CD4-positive, alpha-beta T cell treated with Interferon alpha-2 for 1 hour (primary cell): ENCODE results near the gene HLA-A.
"Not testable (repeated sequence)": the region's sequence is repeated elsewhere in the genome, so short reads cannot be mapped to it uniquely, and the experiment has no call there.

Experiments
- DNase-seq, 2 donors: peaks; one replicate each; pipeline ENCODE4 v3.0.0-alpha.2; 2020 to 2022

Gene HLA-A

DNA sequence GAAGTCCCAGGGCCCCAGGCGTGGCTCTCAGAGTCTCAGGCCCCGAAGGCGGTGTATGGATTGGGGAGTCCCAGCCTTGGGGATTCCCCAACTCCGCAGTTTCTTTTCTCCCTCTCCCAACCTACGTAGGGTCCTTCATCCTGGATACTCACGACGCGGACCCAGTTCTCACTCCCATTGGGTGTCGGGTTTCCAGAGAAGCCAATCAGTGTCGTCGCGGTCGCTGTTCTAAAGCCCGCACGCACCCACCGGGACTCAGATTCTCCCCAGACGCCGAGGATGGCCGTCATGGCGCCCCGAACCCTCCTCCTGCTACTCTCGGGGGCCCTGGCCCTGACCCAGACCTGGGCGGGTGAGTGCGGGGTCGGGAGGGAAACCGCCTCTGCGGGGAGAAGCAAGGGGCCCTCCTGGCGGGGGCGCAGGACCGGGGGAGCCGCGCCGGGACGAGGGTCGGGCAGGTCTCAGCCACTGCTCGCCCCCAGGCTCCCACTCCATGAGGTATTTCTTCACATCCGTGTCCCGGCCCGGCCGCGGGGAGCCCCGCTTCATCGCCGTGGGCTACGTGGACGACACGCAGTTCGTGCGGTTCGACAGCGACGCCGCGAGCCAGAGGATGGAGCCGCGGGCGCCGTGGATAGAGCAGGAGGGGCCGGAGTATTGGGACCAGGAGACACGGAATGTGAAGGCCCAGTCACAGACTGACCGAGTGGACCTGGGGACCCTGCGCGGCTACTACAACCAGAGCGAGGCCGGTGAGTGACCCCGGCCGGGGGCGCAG lies at the start of gene HLA-A:
HLA-A (plus strand) TSS at position 258 of the 778 bp plus-strand sequence; CDS start at position 280, 22 bp downstream.
- peak; percentile 96 to 98 for DNase-seq

DNA sequence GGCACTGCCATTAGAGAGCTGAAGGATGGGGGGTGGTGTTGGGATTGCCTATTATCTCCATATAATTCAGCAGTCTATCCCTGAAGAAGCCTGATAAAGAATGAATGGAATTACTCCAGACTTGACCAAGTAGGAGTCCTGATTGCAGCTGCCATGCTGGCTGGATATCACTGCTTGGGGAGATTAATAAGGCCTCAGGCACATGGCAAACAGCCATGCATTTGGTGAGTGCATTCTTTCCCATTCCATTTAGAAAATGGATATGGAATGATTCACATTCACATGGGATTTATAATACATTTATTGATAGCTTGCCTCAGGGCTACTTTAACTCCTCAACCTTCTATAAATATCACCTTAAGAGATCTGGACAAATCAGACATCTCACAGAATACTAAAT lies 49.6 kb upstream of the HLA-A start:
- no peak for DNase-seq

- DNase-seq = no peak
Measured at GRCh38 chr6:29899281-29899680, 43.1 kb upstream of the HLA-A start.

DNA sequence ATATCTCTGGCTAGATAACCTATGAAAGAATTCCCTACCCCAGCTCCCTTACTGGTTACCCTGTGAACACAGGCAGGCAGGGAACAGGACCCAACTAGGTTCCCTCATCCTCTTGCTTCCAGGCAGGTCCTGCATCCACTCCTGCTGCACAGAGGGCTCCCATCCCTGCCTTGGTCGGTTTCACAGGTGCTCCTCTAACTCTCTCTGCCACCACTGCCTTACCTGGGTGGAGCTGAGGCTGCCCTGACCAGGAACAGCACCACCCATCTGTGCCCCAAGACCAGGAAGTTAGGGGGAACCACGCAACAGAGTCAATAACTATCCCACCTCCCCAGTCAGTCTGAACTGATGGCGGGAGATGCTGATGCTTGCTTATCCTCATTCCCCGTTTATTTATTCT lies 37.0 kb upstream of the HLA-A start:
- DNase-seq = no peak

- DNase-seq = no peak
Measured at GRCh38 chr6:29907637-29908340, 34.5 kb upstream of the HLA-A start.

- no peak for DNase-seq
Measured at GRCh38 chr6:29908341-29908662, 34.0 kb upstream of the HLA-A start.

- no peak for DNase-seq
Measured at GRCh38 chr6:29908710-29909109, 33.6 kb upstream of the HLA-A start.

DNA sequence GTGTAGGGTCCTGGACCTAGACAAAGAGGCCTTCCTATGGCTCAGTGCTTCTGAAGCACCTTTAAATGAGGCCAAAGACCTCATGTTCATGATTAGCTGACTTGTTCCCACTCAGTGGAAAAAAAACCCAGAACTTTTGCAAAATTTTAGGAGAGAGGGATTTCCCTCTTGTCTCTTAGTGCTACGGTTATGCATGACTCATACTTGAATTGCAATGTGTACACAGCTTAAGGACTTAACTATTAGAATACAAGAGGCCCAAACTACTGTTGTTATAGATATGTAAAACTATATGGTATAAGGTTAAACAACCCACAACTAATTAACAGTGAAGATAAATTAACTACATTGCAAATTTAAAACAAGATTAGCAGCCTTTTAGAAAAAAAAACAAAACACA lies 32.3 kb upstream of the HLA-A start:
- DNase-seq = no peak

DNA sequence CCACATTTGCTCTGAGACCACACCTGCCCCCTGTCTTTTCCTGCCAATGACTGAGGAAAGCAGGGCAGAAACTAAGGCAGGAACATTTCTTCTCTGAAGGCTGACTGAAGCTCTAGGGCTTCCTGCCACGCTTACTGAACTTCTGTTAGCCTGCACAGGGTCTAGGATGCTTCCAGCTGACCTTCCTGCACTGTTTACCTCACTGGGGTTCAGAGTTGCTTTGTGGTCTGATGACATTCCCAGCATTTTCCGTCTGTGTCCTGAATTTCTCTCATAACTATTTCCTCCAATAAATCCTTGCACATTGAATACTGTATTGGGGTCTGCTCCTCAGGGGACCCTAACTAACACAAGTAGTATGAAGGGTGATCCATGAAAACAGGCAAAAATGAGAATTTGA lies 29.5 kb upstream of the HLA-A start:
- no peak for DNase-seq

DNA sequence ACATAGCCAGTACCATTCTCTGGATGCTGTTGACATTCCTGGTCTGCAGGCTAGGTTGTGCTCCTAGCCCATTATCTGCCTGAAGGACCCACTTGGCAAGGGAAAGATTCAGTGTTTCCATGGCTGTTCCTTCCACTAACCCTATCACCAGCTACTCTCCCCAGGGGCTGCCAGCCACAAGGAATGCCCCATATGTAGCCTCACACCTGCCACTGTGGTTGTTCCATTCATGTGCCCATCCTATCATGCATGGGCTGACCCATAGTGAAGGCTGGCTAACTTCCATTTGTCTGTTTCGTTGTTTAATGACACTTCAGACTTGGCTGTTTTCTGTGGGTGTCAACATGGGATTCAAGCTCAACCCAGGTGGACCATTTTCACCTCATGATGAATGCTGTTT lies 25.6 kb upstream of the HLA-A start:
- no peak for DNase-seq

DNA sequence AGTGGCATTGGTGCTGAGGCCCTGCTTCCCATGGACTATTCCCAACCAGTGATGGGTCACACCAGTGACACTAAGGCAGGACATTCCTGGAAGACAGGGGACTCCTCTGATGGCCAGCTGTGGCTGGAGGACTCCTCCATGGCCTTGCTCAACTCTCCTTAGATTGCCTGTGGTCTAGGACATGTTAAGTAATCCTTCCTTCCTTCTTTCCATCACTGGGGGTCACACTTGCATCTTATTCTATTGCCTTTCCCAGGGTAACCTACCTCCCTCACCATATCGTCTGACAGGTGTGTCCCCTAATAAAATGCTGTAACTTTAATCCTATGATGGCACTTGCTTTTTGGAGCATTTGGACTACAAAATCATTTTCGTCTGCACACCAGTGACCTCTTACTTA lies 24.5 kb upstream of the HLA-A start:
- DNase-seq = no peak

DNA sequence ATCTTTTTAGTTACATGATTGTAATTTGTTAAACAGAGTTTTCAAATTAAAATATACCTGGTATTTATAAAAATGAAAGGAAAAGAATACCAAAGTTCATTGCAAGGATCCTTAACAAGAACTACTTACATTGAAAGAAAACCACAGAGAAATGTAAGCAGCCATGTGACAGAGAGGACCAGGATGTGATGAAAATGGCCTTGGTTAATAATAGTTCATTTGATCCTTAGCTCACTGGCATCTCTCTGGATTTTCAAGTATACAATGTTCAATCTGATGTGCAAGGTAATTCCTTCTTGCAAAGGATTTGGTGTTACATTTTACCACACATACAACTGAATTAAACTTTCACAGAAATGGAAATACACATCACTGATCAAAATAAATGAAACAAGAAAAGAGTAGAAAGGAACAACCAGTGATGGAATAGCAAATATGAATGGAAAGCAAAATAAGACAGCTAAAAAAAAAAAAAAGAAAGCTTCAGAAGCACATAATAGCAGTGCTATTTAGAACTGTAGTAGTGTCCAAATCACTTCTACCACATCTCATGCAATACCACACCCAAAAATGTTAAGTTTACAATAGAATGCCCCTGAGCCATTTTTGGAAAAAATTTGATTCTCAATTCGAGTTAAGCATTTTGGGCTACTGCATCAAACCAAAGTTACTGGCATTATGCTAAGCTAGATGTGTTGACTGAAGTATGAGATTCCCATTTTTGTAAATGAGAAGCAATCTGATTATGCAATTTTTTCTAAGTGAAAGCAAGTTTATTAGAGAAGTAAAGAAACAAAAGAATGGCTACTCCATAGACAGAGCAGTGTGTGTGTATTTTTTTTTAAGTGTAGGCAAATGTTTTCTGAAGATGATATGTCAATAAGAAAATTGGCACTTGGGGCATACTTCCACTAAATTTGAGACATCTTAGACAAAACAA lies 22.6 kb upstream of the HLA-A start:
- no peak for DNase-seq

DNA sequence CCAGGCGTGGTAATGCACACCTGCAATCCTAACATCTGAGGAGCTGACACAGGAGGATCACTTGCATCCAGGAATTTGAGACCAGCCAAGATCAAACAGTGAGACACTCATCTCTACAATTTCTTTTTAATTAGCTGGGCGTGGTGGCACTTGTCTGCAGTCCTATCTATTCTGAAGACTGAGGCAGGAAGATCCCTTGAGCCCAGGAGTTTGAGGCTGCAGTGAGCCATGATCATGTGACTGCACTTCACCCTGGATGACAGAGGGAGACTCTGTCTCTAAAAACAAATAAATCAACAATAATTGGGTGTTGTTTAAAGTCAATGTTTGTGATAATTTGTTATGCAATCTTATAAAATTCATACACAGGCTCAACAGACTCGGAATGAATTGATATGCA lies 18.0 kb upstream of the HLA-A start:
- DNase-seq = no peak

- peak in 1 of 2 donors; percentile 33 for DNase-seq
Measured at GRCh38 chr6:29924731-29925130, 17.6 kb upstream of the HLA-A start.

DNA sequence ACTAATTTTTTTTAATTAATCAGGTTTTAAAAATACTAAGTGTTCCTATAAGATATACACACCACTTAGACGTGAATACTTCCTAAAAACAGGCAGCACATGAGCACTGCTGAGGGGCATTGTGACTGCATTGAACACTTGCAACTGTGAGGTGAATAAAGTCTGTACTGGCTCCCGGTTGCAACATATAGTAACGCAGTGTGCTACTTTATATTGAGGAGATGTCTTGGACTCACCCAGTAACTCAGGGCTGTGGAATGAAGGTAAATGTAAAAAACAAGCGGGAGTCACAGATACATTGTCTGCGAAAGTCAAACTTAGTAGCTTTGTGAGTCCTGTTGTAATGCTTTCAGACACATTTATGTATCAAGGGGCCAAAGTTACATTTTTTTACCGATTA lies 17.0 kb upstream of the HLA-A start:
- no peak for DNase-seq

DNA sequence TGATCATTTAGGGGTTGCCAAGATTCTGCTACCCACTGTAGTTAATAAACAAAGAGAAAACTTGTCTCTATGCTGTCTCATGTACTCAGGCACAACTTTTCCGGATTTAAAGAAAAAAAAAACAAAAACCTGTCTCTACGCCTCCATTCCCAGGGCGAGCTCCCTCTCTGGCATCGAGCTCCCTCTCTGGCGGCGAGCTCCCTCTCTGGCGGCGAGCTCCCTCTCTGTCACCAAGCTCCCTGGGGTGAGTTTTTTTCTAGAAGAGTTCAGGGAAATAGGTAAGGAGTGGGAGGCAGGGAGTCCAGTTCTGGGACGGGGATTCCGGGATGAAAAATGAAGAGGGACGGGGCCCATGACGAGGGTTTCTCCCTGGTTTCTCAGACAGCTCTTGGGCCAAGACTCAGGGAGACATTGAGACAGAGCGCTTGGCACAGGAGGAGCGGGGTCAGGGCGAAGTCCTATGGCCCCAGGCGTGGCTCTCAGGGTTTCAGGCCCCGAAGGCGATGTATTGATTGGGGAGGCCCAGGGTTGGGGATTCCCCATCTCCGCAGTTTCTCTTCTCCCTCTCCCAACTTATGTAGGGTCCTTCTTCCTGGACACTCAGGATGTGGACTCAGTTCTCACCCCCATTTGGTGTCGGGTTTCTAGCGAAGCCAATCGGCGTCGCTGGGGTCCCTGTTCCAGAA lies 16.5 kb upstream of the HLA-A start:
- no peak for DNase-seq

- peak; percentile 91 to 94 for DNase-seq
Measured at GRCh38 chr6:29926413-29927274, 15.7 kb upstream of the HLA-A start.

- DNase-seq = no peak
Measured at GRCh38 chr6:29927275-29927569, 15.1 kb upstream of the HLA-A start.

- no peak for DNase-seq
Measured at GRCh38 chr6:29927841-29928388, 14.4 kb upstream of the HLA-A start.

GRCh38 chr6:29930047-29930446 lies 12.3 kb upstream of the HLA-A start:
- DNase-seq = not testable (repeated sequence)

GRCh38 chr6:29933955-29934354 lies 8.4 kb upstream of the HLA-A start:
- DNase-seq = no peak
